GM19239 (cell line): Measurements from ENCODE around the gene CFAP77.

Source experiments
- DNase-seq: peaks from one replicate; pipeline ENCODE4 v3.0.0; 2011; ENCODE audit warnings: low spot score; ENCODE audit not compliant: insufficient read length
- FAIRE-seq: peaks from 2 replicates; lab custom pipeline; 2011; peaks lifted over from hg19 to GRCh38; lab: Jason Lieb, UNC

Gene CFAP77

GRCh38 chr9:132614324-132614723 is 204.3 kb downstream of the CFAP77 start:
- DNase-seq: no peak
- FAIRE-seq: no peak

- DNase-seq (no peak), FAIRE-seq (no peak)
These were observed 205.8 kb downstream of the CFAP77 start for GRCh38 chr9:132615774-132616173.

- DNase-seq: no peak
- no peak for FAIRE-seq
These were observed 206.7 kb downstream of the CFAP77 start for GRCh38 chr9:132616725-132617124.

- FAIRE-seq: no peak
- DNase-seq: no peak
These were observed 212.1 kb downstream of the CFAP77 start for GRCh38 chr9:132622159-132622558.
